SH-SY5Y (cell line): ENCODE measurements around the gene MCOLN1.

Experiments
- GATA2 ChIP-seq: IDR thresholded peaks from 2 replicates; pipeline ENCODE4 v1.6.1; 2011; ENCODE audit warnings: mild to moderate bottlenecking, low read depth, low read length
- GATA3 ChIP-seq: IDR thresholded peaks from 2 replicates; pipeline ENCODE4 v1.6.1; 2011; ENCODE audit warnings: low read depth, mild to moderate bottlenecking, low read length, moderate library complexity

- no peak for TF ChIP-seq GATA2
- TF ChIP-seq GATA3, result no peak
These were observed 17.1 kb upstream of the MCOLN1 start for GRCh38 chr19:7505288-7505681.
